ENCODE results near the gene MYOM1.

Gene MYOM1

DNA sequence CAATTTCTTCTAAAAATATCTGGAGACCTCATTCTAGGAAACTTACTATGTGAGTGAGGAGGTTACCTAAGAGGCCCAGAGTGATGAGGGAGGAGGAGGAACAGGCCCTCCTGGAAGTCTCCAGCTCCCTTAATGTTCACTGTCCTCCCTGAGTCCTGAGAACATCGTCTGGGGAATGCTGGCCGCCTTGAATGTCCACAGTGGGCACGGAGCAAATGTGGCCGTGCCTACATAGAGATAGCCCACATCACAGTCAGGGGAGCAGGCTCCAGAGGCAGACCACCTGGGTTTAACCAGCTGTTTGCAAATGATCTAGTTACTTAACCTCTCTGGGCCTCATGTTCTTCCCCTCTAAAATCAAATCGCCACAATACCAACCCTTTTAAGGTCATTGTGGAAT, 123.8 kb downstream of the MYOM1 start:
- TF ChIP-seq, protein P1, sequence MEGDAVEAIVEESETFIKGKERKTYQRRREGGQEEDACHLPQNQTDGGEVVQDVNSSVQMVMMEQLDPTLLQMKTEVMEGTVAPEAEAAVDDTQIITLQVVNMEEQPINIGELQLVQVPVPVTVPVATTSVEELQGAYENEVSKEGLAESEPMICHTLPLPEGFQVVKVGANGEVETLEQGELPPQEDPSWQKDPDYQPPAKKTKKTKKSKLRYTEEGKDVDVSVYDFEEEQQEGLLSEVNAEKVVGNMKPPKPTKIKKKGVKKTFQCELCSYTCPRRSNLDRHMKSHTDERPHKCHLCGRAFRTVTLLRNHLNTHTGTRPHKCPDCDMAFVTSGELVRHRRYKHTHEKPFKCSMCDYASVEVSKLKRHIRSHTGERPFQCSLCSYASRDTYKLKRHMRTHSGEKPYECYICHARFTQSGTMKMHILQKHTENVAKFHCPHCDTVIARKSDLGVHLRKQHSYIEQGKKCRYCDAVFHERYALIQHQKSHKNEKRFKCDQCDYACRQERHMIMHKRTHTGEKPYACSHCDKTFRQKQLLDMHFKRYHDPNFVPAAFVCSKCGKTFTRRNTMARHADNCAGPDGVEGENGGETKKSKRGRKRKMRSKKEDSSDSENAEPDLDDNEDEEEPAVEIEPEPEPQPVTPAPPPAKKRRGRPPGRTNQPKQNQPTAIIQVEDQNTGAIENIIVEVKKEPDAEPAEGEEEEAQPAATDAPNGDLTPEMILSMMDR (conservative IDR thresholded peaks at IDR 0.05; ENCODE audit: control insufficient read depth, insufficient read depth, low read depth, low read length): no peak
- H3K4me3 ChIP-seq (ENCODE audit: control insufficient read depth, low read depth, low read length): no peak overlapping the region
- DNase-seq (ENCODE audit: low read depth): no peak

DNA sequence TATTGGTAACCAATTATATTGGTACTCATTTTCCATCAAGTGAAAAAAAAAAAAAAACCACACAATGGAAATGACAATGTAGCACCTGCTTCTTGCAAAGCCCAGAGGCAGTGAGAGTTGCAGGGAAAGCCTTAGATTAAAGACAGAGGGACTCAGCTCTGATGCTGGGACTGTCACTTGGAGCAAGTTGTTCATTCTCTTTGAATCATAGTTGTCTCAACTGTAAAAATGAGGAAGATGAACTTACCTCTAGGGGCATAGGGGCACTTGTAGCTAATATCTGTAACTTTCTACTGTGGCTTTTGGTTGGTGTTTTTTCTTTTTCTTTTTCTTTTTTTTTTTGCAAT, 125.5 kb downstream of the MYOM1 start:
- TF ChIP-seq, protein P1 (conservative IDR thresholded peaks at IDR 0.05; ENCODE audit: control insufficient read depth, insufficient read depth, low read depth, low read length): no peak
- H3K4me3 ChIP-seq (ENCODE audit: control insufficient read depth, low read depth, low read length): no peak overlapping the region

DNA sequence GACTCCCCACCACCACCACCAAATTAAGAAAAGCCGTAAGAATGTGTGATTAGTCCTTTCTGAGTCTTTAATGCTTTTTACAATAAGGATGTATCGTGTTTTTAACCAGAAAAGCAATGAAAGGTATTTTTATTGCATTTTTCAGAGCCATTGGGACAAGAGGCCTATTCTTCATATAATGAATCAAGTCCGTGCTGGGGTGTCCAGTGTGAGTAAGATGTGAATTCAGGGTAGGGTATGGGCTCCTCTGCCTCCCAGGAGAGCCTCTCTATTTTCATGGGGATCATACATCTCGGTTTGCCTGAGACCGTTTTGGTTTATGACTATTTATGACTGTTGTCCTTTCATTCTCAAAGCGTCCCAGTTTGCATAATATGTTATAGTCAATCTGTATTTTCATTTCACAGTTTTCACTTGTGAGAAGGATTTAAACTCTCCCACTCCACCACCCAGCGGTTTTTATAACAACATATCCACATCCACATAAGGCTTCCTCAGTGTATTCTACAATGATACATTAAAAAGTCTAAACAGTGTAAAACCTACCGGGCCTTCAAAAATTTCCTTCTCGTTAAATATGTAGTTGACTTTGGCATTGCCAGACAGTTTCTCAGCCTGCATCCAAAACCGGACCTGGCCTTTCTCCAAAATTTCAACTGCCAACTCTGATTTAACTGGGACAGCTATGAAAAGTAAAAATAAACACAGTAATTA, 126.0 kb downstream of the MYOM1 start:
- H3K4me3 ChIP-seq (ENCODE audit: control insufficient read depth, low read depth, low read length): no peak overlapping the region
- TF ChIP-seq, protein P1 (conservative IDR thresholded peaks at IDR 0.05; ENCODE audit: control insufficient read depth, insufficient read depth, low read depth, low read length): no peak
- DNase-seq (ENCODE audit: low read depth): no peak

More for the DNA sequence above, 125.5 kb downstream of the MYOM1 start:
- DNase-seq (ENCODE audit: low read depth): no peak

GRCh38 chr18:3092727-3093126, 127.0 kb downstream of the MYOM1 start:
- no peak overlapping the region for H3K4me3 ChIP-seq (ENCODE audit: control insufficient read depth, low read depth, low read length)
- no peak for DNase-seq (ENCODE audit: low read depth)
- TF ChIP-seq, protein P1 (conservative IDR thresholded peaks at IDR 0.05; ENCODE audit: control insufficient read depth, insufficient read depth, low read depth, low read length): no peak

DNA sequence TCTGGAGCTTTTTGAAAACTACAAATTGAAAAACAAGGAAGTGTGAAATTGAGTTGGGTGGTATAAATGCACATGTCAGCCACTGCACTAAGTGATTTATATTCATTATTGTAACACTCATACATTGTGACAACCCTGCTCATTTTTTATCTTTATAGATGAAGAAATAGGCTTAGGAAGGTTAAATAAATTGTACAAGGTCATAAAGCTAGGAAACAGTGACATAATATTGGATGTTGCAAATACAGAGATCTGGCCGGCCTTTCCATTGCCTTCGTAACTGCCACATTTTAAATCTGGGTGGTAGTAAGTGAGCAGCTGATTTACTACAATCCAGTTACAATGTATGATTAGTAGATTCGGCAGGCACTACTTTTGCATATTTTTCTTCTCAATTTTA, 130.2 kb downstream of the MYOM1 start:
- TF ChIP-seq, protein P1 (conservative IDR thresholded peaks at IDR 0.05; ENCODE audit: control insufficient read depth, insufficient read depth, low read depth, low read length): no peak
- DNase-seq (ENCODE audit: low read depth): no peak
- H3K4me3 ChIP-seq (ENCODE audit: control insufficient read depth, low read depth, low read length): no peak overlapping the region

DNA sequence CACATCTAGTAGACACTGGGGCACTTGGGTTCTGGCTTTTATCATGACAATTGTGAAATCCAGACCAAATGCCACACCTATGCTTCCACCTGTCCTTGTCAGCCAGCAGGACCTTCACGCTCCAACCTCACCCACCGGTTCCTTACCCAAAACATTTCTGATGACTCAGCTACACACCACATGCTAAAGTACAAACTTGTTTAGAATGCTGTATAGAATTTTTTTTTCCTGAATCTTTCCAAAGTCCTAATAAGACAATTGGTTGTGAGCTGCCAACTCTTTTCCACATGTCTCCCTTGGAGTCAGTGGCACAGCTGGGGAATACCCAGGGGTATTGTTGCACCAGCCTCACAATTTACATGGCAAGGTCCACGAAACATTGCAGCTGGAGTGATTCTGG, 131.3 kb downstream of the MYOM1 start:
- DNase-seq (ENCODE audit: low read depth): no peak

More for the DNA sequence above, 131.3 kb downstream of the MYOM1 start:
- TF ChIP-seq, protein P1 (conservative IDR thresholded peaks at IDR 0.05; ENCODE audit: control insufficient read depth, insufficient read depth, low read depth, low read length): no peak
- no peak overlapping the region for H3K4me3 ChIP-seq (ENCODE audit: control insufficient read depth, low read depth, low read length)

All from fibroblast of mammary gland (primary cell).